SIG-M5 treated with dmso at 0.1 percent for 504 hours (cell line): ENCODE results near the gene SETD2.
"Not testable (repeated sequence)": the region's sequence is repeated elsewhere in the genome, so short reads cannot be mapped to it uniquely, and the experiment has no call there.

Experiments used
- DNase-seq: peaks from one replicate; lab custom pipeline; 2025; ENCODE audit not compliant: unreplicated experiment; lab: John Stamatoyannopoulos, UW

The SETD2 gene

GRCh38 chr3:47036145-47036544 lies 127.8 kb downstream of the SETD2 start:
- DNase-seq, result no peak

- DNase-seq, result no peak
These were observed 128.3 kb downstream of the SETD2 start for GRCh38 chr3:47035645-47036044.

- DNase-seq, result no peak
These were observed 128.9 kb downstream of the SETD2 start for GRCh38 chr3:47034868-47035489.

- DNase-seq, result not testable (repeated sequence)
These were observed 132.9 kb downstream of the SETD2 start for GRCh38 chr3:47031041-47031440.

- no peak for DNase-seq
These were observed 135.2 kb downstream of the SETD2 start for GRCh38 chr3:47028667-47029066.

- no peak for DNase-seq
These were observed 135.8 kb downstream of the SETD2 start for GRCh38 chr3:47028146-47028545.

- not testable (repeated sequence) for DNase-seq
These were observed 137.5 kb downstream of the SETD2 start for GRCh38 chr3:47026432-47026831.

GRCh38 chr3:47024932-47025331 lies 139.0 kb downstream of the SETD2 start:
- no peak for DNase-seq

- no peak for DNase-seq
These were observed 141.3 kb downstream of the SETD2 start for GRCh38 chr3:47022641-47023071.

GRCh38 chr3:47020311-47020710 lies 143.6 kb downstream of the SETD2 start:
- DNase-seq, result no peak

- DNase-seq, result no peak
These were observed 144.7 kb downstream of the SETD2 start for GRCh38 chr3:47019201-47019600.

GRCh38 chr3:47018269-47018611 lies 145.7 kb downstream of the SETD2 start:
- DNase-seq, result no peak

- DNase-seq, result no peak
These were observed 146.2 kb downstream of the SETD2 start for GRCh38 chr3:47017504-47018268.

- DNase-seq, result peak; percentile 14
These were observed 146.9 kb downstream of the SETD2 start for GRCh38 chr3:47016934-47017435.

- DNase-seq, result no peak
These were observed 147.6 kb downstream of the SETD2 start for GRCh38 chr3:47016086-47016933.

- no peak for DNase-seq
These were observed 148.8 kb downstream of the SETD2 start for GRCh38 chr3:47015151-47015550.

GRCh38 chr3:47014036-47014435 lies 149.9 kb downstream of the SETD2 start:
- DNase-seq, result no peak

- no peak for DNase-seq
These were observed 150.7 kb downstream of the SETD2 start for GRCh38 chr3:47013231-47013630.

GRCh38 chr3:47012342-47013230 lies 151.3 kb downstream of the SETD2 start:
- no peak for DNase-seq

GRCh38 chr3:47011371-47011770 lies 152.5 kb downstream of the SETD2 start:
- no peak for DNase-seq

- DNase-seq, result no peak
These were observed 153.0 kb downstream of the SETD2 start for GRCh38 chr3:47010910-47011309.
